Panc1 (cell line): ENCODE results near the gene RRAS2.

ENCODE experiments used
- POLR2AphosphoS5 ChIP-seq: IDR thresholded peaks from 2 replicates; pipeline ENCODE4 v1.6.1; 2012; ENCODE audit warnings: mild to moderate bottlenecking, low read depth, low read length, moderate library complexity
- REST ChIP-seq, 2 experiments: IDR thresholded peaks; 2 replicates each; pipeline ENCODE4 v1.6.1; 2011 to 2012; ENCODE audit warnings: low read depth in 2 of 2, control low read depth in 1 of 2, low read length in 1 of 2, mild to moderate bottlenecking in 1 of 2, moderate library complexity in 1 of 2; ENCODE audit not compliant: insufficient read depth in 1 of 2
- SIN3A ChIP-seq: IDR thresholded peaks from 2 replicates; pipeline ENCODE4 v1.6.1; 2012; ENCODE audit warnings: low read depth, mild to moderate bottlenecking, low read length, moderate library complexity, borderline replicate concordance; ENCODE audit not compliant: insufficient read depth
- TCF7L2 ChIP-seq: IDR thresholded peaks from 2 replicates; pipeline ENCODE4 v1.6.1; 2011; ENCODE audit warnings: mild to moderate bottlenecking, low read depth, low read length, inconsistent platforms
- TF ChIP-seq, protein P1 (sequence below): fragments of 450-650 bp; IDR thresholded peaks from 2 replicates; pipeline ENCODE4 v1.5.1; 2017; ENCODE audit warnings: mild to moderate bottlenecking

- no peak for TF ChIP-seq POLR2AphosphoS5
- TF ChIP-seq REST (IDR thresholded peaks at IDR 0.05; ENCODE audit: insufficient read depth in 1 of 2, low read depth in 2 of 2, low read length in 1 of 2), result no peak
- TF ChIP-seq, protein P1, sequence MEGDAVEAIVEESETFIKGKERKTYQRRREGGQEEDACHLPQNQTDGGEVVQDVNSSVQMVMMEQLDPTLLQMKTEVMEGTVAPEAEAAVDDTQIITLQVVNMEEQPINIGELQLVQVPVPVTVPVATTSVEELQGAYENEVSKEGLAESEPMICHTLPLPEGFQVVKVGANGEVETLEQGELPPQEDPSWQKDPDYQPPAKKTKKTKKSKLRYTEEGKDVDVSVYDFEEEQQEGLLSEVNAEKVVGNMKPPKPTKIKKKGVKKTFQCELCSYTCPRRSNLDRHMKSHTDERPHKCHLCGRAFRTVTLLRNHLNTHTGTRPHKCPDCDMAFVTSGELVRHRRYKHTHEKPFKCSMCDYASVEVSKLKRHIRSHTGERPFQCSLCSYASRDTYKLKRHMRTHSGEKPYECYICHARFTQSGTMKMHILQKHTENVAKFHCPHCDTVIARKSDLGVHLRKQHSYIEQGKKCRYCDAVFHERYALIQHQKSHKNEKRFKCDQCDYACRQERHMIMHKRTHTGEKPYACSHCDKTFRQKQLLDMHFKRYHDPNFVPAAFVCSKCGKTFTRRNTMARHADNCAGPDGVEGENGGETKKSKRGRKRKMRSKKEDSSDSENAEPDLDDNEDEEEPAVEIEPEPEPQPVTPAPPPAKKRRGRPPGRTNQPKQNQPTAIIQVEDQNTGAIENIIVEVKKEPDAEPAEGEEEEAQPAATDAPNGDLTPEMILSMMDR, result no peak
- TF ChIP-seq SIN3A, result no peak
- no peak for TF ChIP-seq TCF7L2
Measured at GRCh38 chr11:14253421-14253820, 105.6 kb downstream of the RRAS2 start.
